GM19372 (cell line): ENCODE results near the gene PCNX1.
"Not testable (repeated sequence)": the region's sequence is repeated elsewhere in the genome, so short reads cannot be mapped to it uniquely, and the experiment has no call there.

Experiments
- ATAC-seq: cut with Tn5 transposase; IDR thresholded peaks from one replicate; pipeline ENCODE4 v1.9.1; 2021; ENCODE audit warnings: mild to moderate bottlenecking, low read depth, moderate library complexity; ENCODE audit not compliant: unreplicated experiment

Gene PCNX1

GRCh38 chr14:71141701-71142374 is 234.6 kb downstream of the PCNX1 start:
- ATAC-seq: no peak

GRCh38 chr14:71142375-71143038 is 235.2 kb downstream of the PCNX1 start:
- ATAC-seq: no peak

GRCh38 chr14:71143381-71144290 is 236.4 kb downstream of the PCNX1 start:
- no peak for ATAC-seq

GRCh38 chr14:71147335-71147734 is 240.1 kb downstream of the PCNX1 start:
- ATAC-seq: not testable (repeated sequence)

DNA sequence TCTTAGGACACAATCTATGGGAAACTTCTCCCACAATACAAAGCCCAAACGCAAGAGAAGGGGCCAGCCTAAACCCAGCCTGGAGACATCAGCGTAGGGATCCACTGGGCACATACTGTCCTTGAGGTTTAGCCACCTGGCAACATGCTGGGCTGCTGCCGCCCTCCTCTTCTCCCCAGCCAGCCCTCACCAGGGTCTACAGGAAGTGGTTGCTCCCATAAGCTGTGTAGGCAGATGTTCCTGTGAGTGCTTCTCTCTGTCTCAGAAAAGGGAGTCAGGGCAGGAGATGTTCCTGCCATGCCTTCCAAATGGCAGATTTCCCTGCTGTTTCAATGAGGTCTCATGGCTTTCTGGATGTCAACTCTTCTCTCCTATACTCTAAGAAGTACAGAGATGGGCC is 241.4 kb downstream of the PCNX1 start:
- ATAC-seq: no peak

GRCh38 chr14:71150737-71151136 is 243.5 kb downstream of the PCNX1 start:
- ATAC-seq: no peak

- ATAC-seq: no peak
Measured at GRCh38 chr14:71155743-71156142, 248.5 kb downstream of the PCNX1 start.

DNA sequence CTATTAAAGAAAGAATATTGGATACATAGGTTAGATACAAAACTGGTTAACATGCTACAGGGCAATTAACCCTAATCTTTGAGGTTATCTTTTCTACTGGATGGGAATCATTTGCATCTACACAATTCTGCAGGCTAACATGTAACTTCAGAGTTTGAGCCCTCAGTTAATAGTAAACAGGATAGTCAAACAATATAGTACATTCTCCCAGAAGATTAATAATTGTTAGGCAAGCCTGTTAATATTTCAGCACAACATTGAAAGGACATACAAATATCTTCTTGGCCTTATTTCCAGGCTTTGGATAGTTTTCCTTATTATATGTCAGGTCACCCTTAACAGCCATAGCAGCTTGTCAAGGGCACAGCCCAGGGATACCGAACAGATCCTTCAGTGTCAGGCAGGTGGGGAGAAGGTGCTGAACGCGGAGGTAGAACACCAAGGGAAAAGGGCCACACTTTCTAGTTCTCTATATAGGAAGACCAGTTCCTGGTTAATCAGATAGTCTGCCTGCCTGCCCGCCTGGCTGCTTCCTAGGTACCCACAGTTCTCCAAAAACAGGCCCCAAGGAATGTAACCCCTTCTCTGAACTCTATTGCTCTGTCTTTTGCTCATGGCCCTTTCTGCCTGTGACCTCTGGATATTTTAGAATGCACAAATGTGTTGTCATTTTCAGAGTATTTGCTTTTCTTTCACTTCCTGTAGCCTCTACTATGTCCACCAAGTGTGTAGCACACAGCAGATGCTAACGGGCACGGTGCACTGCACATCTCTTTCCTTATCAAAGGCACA is 256.0 kb downstream of the PCNX1 start:
- ATAC-seq: no peak

DNA sequence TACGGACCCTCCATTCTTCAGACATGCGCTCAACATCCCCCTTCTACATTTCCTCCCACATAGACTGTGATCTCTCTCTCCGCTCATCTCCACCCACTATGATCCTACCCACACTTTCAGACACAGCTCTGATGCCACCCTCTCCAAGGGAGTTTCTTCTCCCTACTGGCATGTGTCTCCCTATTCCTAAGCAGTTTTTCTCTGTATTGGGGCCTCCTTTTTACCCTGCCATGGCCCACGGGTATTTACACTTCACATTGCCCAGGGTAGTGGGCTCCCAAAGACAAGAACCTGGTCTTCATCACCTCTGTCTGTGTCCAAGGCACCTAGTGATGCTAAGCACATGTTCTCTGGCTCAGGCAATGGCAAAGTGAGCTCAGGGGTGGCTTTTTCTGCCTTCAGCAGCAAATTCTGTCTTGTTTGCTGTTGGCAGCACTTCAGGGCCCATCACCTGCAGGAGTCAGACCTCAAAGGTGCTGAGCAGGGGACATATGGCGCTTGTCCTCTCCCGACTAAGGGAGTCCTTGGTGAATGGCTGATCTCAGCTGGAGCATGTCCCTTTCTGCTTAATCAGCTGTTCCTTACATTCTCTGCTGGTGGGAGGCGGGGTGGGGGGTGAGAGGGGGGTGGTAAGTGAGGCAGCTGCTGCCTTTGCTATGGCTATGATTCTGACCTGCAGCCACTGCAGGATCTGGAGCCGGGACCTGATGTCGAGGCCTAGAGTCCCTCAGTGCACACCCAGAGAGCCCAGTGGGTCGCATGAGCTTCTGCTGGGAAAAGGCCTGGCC is 256.8 kb downstream of the PCNX1 start:
- no peak for ATAC-seq
